Vagina (tissue), 2 donors: ENCODE data around the gene CPEB2.
A peak's percentile ranks its signal among the peaks of the same experiment; 100 is the strongest.

Experiments
- POLR2A ChIP-seq, 2 donors: fragments of 450-650 bp; IDR thresholded peaks; one replicate each; pipeline ENCODE4 v1.6.1; 2017; ENCODE audit warnings: antibody characterized with exemption in 2 of 2, mild to moderate bottlenecking in 2 of 2, moderate library complexity in 2 of 2
- TF ChIP-seq, protein P1 (sequence below), 3 experiments: fragments of 450-650 bp in 2 of 3; fragments of 200-600 bp in 1 of 3; sonication (generic) in 1 of 3; IDR thresholded peaks; one replicate each; pipeline ENCODE4 v1.5.1; 2017 to 2019; ENCODE audit warnings: antibody characterized with exemption in 3 of 3, mild to moderate bottlenecking in 2 of 3, moderate library complexity in 2 of 3

DNA sequence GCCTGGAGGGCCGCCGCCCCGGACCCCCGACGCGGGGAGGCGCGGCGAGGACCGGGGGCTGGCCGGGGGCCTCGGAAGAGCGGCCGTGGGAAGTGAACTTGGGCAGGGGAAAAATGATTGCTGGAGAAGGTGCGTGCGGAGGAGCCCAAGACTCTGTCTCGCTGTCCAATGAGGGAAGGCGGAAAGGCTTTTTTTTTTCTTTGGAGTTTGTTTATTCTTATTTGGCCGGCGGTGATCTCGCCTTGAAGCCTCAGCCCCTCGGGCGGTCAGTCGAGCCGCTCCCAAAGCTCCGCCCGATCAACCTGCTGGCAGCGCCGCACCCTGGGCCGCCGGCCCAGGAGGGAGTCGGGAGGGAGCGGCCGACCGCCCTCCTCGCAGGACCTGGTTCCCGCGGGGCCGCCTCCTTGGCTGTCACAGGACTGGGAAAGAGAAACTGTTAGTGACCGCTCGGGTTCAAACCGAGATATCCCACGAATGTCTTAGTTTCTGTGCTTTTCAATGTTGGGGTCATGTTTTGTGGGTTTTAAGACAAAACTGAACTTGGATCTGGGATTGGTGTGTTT, 2.5 kb downstream of the CPEB2 start:
- TF ChIP-seq POLR2A (IDR thresholded peaks at IDR 0.05): peak in 1 of 2 donors; percentile 45
- TF ChIP-seq, protein P1, sequence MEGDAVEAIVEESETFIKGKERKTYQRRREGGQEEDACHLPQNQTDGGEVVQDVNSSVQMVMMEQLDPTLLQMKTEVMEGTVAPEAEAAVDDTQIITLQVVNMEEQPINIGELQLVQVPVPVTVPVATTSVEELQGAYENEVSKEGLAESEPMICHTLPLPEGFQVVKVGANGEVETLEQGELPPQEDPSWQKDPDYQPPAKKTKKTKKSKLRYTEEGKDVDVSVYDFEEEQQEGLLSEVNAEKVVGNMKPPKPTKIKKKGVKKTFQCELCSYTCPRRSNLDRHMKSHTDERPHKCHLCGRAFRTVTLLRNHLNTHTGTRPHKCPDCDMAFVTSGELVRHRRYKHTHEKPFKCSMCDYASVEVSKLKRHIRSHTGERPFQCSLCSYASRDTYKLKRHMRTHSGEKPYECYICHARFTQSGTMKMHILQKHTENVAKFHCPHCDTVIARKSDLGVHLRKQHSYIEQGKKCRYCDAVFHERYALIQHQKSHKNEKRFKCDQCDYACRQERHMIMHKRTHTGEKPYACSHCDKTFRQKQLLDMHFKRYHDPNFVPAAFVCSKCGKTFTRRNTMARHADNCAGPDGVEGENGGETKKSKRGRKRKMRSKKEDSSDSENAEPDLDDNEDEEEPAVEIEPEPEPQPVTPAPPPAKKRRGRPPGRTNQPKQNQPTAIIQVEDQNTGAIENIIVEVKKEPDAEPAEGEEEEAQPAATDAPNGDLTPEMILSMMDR (IDR thresholded peaks at IDR 0.05): no peak
